Spleen (tissue), 11 donors: ENCODE measurements around the gene LRP3. TPM values are rescaled to one million over a fixed set of nuclear protein-coding genes. Genes with fewer than 3 reads are reported as not detected.

ENCODE experiments used
- DNase-seq: peaks from one replicate; pipeline ENCODE4 v3.0.0-alpha.2; 2020
- H3K27ac ChIP-seq, 8 donors: fragments of 200-600 bp; sonication (generic) in 7 of 8; 1 replicate in 4 of 8; 2 replicates in 4 of 8; pipeline versions ENCODE4 v1.5.0 to v1.8.0; 2016 to 2021; ENCODE audit warnings: inconsistent platforms in 4 of 8, mild to moderate bottlenecking in 4 of 8, moderate library complexity in 1 of 8
- H3K27me3 ChIP-seq, 7 donors: fragments of 200-600 bp; sonication (generic) in 6 of 7; replicated peaks in 1 of 7; 1 replicate in 4 of 7; 2 replicates in 3 of 7; pipeline versions ENCODE4 v1.5.0 to v1.8.0; 2016 to 2021; ENCODE audit warnings: inconsistent platforms in 3 of 7, mild to moderate bottlenecking in 1 of 7
- H3K36me3 ChIP-seq, 6 donors: fragments of 200-600 bp; sonication (generic) in 5 of 6; 1 replicate in 4 of 6; 2 replicates in 2 of 6; pipeline versions ENCODE4 v1.5.0 to v1.8.0; 2016 to 2021; ENCODE audit warnings: inconsistent platforms in 2 of 6
- H3K4me1 ChIP-seq, 6 donors: fragments of 200-600 bp; sonication (generic) in 5 of 6; 1 replicate in 3 of 6; 2 replicates in 3 of 6; pipeline versions ENCODE4 v1.5.0 to v1.8.0; 2016 to 2021; ENCODE audit warnings: inconsistent platforms in 3 of 6
- H3K4me3 ChIP-seq, 8 donors: fragments of 200-600 bp; sonication (generic) in 7 of 8; 1 replicate in 4 of 8; 2 replicates in 4 of 8; pipeline versions ENCODE4 v1.5.0 to v1.8.0; 2016 to 2021; ENCODE audit warnings: inconsistent platforms in 4 of 8, mild to moderate bottlenecking in 4 of 8, moderate library complexity in 2 of 8
- H3K9me3 ChIP-seq, 8 donors: fragments of 200-600 bp; sonication (generic) in 7 of 8; 1 replicate in 4 of 8; 2 replicates in 4 of 8; pipeline versions ENCODE4 v1.5.0 to v1.8.0; 2016 to 2021; ENCODE audit warnings: inconsistent platforms in 4 of 8
- POLR2A ChIP-seq, 3 donors: fragments of 450-650 bp; IDR thresholded peaks; one replicate each; pipeline ENCODE4 v1.5.1; 2017; ENCODE audit warnings: antibody characterized with exemption in 3 of 3, mild to moderate bottlenecking in 1 of 3
- POLR2AphosphoS5 ChIP-seq, 3 donors: sonication (generic); formaldehyde crosslinking; IDR thresholded peaks; one replicate each; pipeline ENCODE4 v1.5.1; 2017; ENCODE audit warnings: antibody characterized with exemption in 3 of 3
- WGBS, 5 donors: extraction: QIAGEN DNeasy Blood & Tissue Kit in 3 of 5; methylation state at CpG; one replicate each; pipeline versions ENCODE4 v1.1.5 to v1.1.7; 2013 to 2018; 5-methylcytosine and 5-hydroxymethylcytosine counted together
- intact Hi-C: fragments of 100-400 bp; cut with DNase I; formaldehyde crosslinking; loops from one replicate; pipeline ENCODE4 v1.15.0; 2023; ENCODE audit warnings: low total_unique reads
- polyA plus RNA-seq, 3 donors: library from polyadenylated mRNA; stranded (reverse); fragments of 200-250 nt; gene quantifications; one replicate each; pipeline ENCODE4 v1.2.1, GENCODE V29; 2013
- total RNA-seq, 7 donors: library from RNA; depleted of rRNA in 3 of 7; stranded (reverse); fragments of >200 nt in 3 of 7; fragmentation: NEBNext Ultra II Directional in 4 of 7; extraction: Animal tissue kit (Norgen Biotek cat#: 25700) in 4 of 7; gene quantifications; one replicate each; pipeline versions ENCODE4 v1.1.0 to v1.2.1, GENCODE V29; 2016 to 2021
- TF ChIP-seq, protein P1 (sequence below), 11 experiments: fragments of 200-600 bp in 7 of 11; fragments of 450-650 bp in 4 of 11; sonication (generic) in 4 of 11; IDR thresholded peaks in 8 of 11; conservative IDR thresholded peaks in 3 of 11; 1 replicate in 7 of 11; 2 replicates in 4 of 11; pipeline versions ENCODE4 v1.4.0 to v1.8.0; 2016 to 2021; ENCODE audit warnings: antibody characterized with exemption in 11 of 11, inconsistent platforms in 4 of 11, mild to moderate bottlenecking in 1 of 11
- donor health status: healthy with polysubstance abuse.
- donor health status: DM: no; HTN: no; CAD: no; lungs with moderate emphysema.
- donor health status: DM: no; HTN: no; CAD: no.
- donor health status: Bipolar disorder and iron deficiency.
- donor health status: healthy.
- donor health status: DM: no; HTN: no; CAD: no.
- donor health status: DM: yes; HTN: yes; CAD: no.

Gene LRP3
- total and polyA plus RNA-seq, 10 donors, result 1.4 to 12.8 (median 8.2) TPM

DNA sequence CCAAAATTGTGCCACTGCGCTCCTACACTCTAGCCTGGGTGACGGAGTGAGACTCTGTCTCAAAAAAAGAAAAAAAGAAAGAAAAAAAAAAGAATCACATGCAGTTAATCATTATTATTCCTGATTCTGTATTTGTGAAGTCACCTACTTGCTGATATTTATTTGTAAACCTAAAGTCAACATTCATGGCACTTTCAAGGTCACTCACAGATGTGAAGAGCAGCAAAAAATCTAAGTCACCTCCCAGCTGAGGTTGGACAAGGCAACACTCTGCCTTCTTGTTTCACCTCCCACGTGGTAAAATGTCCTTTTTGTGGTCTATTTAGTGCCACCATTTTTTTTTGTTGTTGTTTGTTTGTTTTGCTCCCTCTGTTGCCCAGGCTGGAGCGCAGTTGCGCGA, 35.8 kb upstream of the LRP3 start:
- TF ChIP-seq POLR2AphosphoS5 (IDR thresholded peaks at IDR 0.05), result no peak
- TF ChIP-seq, protein P1, sequence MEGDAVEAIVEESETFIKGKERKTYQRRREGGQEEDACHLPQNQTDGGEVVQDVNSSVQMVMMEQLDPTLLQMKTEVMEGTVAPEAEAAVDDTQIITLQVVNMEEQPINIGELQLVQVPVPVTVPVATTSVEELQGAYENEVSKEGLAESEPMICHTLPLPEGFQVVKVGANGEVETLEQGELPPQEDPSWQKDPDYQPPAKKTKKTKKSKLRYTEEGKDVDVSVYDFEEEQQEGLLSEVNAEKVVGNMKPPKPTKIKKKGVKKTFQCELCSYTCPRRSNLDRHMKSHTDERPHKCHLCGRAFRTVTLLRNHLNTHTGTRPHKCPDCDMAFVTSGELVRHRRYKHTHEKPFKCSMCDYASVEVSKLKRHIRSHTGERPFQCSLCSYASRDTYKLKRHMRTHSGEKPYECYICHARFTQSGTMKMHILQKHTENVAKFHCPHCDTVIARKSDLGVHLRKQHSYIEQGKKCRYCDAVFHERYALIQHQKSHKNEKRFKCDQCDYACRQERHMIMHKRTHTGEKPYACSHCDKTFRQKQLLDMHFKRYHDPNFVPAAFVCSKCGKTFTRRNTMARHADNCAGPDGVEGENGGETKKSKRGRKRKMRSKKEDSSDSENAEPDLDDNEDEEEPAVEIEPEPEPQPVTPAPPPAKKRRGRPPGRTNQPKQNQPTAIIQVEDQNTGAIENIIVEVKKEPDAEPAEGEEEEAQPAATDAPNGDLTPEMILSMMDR (IDR thresholded peaks at IDR 0.05 in 8 of 11, conservative IDR thresholded peaks at IDR 0.05 in 3 of 11), result no peak
- Histone ChIP-seq H3K36me3 (no peaks in the 10 kb centered on the region), H3K4me3 (no peak overlapping the region), H3K4me1 (peaks cover 0 to 45% (median 17%) of the 10 kb centered on the region in 6 donors), H3K9me3 (no peaks in the 10 kb centered on the region), H3K27me3 (no peaks in the 10 kb centered on the region), H3K27ac (no peak overlapping the region)
- WGBS, 5 donors, result 85 to 95% (median 87%) methylated on average over 6 of the region's 6 CpGs
- intact Hi-C loops, result no loop called here
- DNase-seq, result no peak

DNA sequence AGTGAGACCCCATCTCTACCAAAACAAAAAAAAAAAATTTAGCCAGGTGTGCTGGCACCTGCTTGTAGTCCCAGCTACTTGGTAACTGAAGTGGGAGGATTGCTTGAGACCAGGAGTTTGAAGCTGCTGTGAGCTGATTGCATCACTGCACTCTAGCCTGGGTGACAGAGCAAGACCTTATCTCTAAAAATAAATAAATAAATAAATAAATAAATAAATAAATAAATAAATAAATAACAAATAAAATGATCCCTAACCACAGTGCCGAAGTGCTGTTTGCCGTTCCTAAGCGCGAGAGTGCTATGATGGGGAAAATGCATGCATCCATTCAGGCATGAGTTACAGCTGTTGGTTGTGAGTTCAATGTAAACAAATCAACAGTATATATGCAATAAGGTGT, 35.0 kb upstream of the LRP3 start:
- intact Hi-C loops, result no loop called here
- Histone ChIP-seq H3K27me3 (no peaks in the 10 kb centered on the region), H3K36me3 (no peaks in the 10 kb centered on the region), H3K4me3 (no peak overlapping the region), H3K9me3 (no peaks in the 10 kb centered on the region), H3K4me1 (peaks cover 0 to 45% (median 17%) of the 10 kb centered on the region in 6 donors), H3K27ac (no peak overlapping the region)
- 85 to 99% (median 97%) methylated on average over 4 of the region's 4 CpGs for WGBS, 5 donors
- TF ChIP-seq POLR2A (IDR thresholded peaks at IDR 0.05), result no peak
- TF ChIP-seq, protein P1 (IDR thresholded peaks at IDR 0.05 in 8 of 11, conservative IDR thresholded peaks at IDR 0.05 in 3 of 11), result no peak
- no peak for TF ChIP-seq POLR2AphosphoS5 (IDR thresholded peaks at IDR 0.05)
- DNase-seq, result peak; percentile 4

DNA sequence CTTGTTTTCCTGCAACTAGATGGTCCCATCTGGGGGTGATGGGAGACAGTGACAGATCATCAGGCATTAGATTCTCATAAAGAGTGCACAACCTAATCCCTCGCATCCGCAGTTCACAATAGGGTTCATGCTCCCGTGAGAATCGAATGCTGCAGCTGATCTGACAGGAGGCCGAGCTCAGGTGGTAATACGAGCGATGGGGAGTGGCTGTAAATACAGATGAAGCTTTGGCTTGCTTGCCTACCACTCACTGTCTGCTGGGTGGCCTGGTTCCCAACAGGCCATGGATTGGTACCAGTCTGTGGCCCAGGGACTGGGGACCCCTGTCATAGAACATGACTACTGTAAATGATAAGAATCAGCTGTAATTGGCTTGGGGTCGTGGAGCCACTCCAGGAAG, 34.2 kb upstream of the LRP3 start:
- intact Hi-C loops, result no loop called here
- 78 to 91% (median 85%) methylated on average over 7 to 8 of the region's 8 CpGs for WGBS, 5 donors
- Histone ChIP-seq H3K4me1 (peaks cover 0 to 45% (median 17%) of the 10 kb centered on the region in 6 donors), H3K27ac (peak overlapping the region in 5 of 8 donors; percentile 26 to 75 (median 54)), H3K27me3 (no peaks in the 10 kb centered on the region), H3K9me3 (no peaks in the 10 kb centered on the region), H3K4me3 (no peak overlapping the region), H3K36me3 (no peaks in the 10 kb centered on the region)
- DNase-seq, result peak; percentile 51
- TF ChIP-seq POLR2AphosphoS5 (IDR thresholded peaks at IDR 0.05) (no peak), POLR2A (IDR thresholded peaks at IDR 0.05) (no peak)
- TF ChIP-seq, protein P1 (IDR thresholded peaks at IDR 0.05 in 8 of 11, conservative IDR thresholded peaks at IDR 0.05 in 3 of 11), result no peak

DNA sequence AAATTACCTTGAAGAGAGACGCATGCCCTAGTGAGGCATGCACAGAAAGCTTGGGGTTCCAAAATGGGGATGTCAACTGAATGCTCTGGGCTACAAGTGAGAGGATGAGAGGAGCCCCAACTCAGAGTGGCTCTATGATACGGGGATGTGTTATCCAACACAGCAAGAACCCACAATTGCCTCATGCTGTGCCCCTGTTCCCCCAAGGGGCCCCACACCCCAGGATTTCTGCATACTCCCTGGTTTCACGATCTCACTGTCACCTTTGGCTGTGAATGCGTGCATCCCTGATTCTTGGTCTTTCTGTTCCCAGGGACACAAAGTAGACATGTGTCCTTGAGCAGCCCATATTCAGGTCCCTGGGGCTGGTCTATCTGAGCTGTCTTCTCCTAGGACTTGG, 32.9 kb upstream of the LRP3 start:
- Histone ChIP-seq H3K9me3 (no peaks in the 10 kb centered on the region), H3K36me3 (no peaks in the 10 kb centered on the region), H3K4me3 (no peak overlapping the region), H3K4me1 (peaks cover 0 to 45% (median 17%) of the 10 kb centered on the region in 6 donors), H3K27me3 (no peaks in the 10 kb centered on the region), H3K27ac (peak overlapping the region in 4 of 8 donors; percentile 26 to 75 (median 60))
- intact Hi-C loops, result no loop called here
- 41 to 81% (median 65%) methylated on average over 4 of the region's 4 CpGs for WGBS, 5 donors
- DNase-seq, result peak; percentile 19
- TF ChIP-seq POLR2A (IDR thresholded peaks at IDR 0.05) (no peak), POLR2AphosphoS5 (IDR thresholded peaks at IDR 0.05) (no peak)
- TF ChIP-seq, protein P1 (IDR thresholded peaks at IDR 0.05 in 8 of 11, conservative IDR thresholded peaks at IDR 0.05 in 3 of 11), result no peak
